ENCODE results near the gene WDR91. TPM values are rescaled to one million over a fixed set of nuclear protein-coding genes. Genes with fewer than 3 reads are reported as not detected.

Gene WDR91
- total RNA-seq, 6 donors from 2014 or later, result 19.0 to 180 (median 27.5) TPM

GRCh38 chr7:135159359-135160085 is 51.8 kb downstream of the WDR91 start:
- peaks cover 0 to 14% (median 8%) of the 10 kb centered on the region in 4 donors for H3K9me3 ChIP-seq
- WGBS, 2 donors, result 83 to 90% methylated on average over 2 of the region's 2 CpGs
- H3K36me3 ChIP-seq, result peaks cover 0 to 18% (median 4%) of the 10 kb centered on the region in 4 donors
- ATAC-seq (ENCODE audit: low FRiP score in 2 of 2), result no peak
- H3K27me3 ChIP-seq, result no peaks in the 10 kb centered on the region
- H3K4me3 ChIP-seq, result no peak overlapping the region
- H3K4me1 ChIP-seq, result peaks cover 49 to 62% (median 55%) of the 10 kb centered on the region in 4 donors
- DNase-seq, result no peak
- TF ChIP-seq EP300 (IDR thresholded peaks at IDR 0.05) (no peak), CTCF (IDR thresholded peaks at IDR 0.05) (no peak), POLR2A (IDR thresholded peaks at IDR 0.05) (no peak), POLR2AphosphoS5 (IDR thresholded peaks at IDR 0.05) (no peak)
- peak overlapping the region; percentile 69 to 81 (median 80) for H3K27ac ChIP-seq

- Histone ChIP-seq H3K4me1 (peaks cover 43 to 56% (median 49%) of the 10 kb centered on the region in 4 donors), H3K27ac (peak overlapping the region; percentile 69 to 81 (median 80))
These were observed 52.5 kb downstream of the WDR91 start for GRCh38 chr7:135158874-135159273.

GRCh38 chr7:135158141-135158655 is 53.1 kb downstream of the WDR91 start:
- no peaks in the 10 kb centered on the region for H3K27me3 ChIP-seq
- WGBS, 2 donors, result 100% methylated on average over 1 of the region's 1 CpG; no CpG with 5 or more reads in 1 of the 2 donors
- H3K9me3 ChIP-seq, result peaks cover 0 to 14% (median 8%) of the 10 kb centered on the region in 4 donors
- DNase-seq (no peak), ATAC-seq (ENCODE audit: low FRiP score in 2 of 2) (no peak)
- TF ChIP-seq CTCF (IDR thresholded peaks at IDR 0.05) (no peak), POLR2AphosphoS5 (IDR thresholded peaks at IDR 0.05) (no peak), POLR2A (IDR thresholded peaks at IDR 0.05) (no peak), EP300 (IDR thresholded peaks at IDR 0.05) (no peak)
- H3K27ac ChIP-seq, result peak overlapping the region; percentile 69 to 81 (median 80)
- no peak overlapping the region for H3K4me3 ChIP-seq
- H3K4me1 ChIP-seq, result peaks cover 40 to 50% (median 45%) of the 10 kb centered on the region in 4 donors
- H3K36me3 ChIP-seq, result peaks cover 0 to 14% (median 2%) of the 10 kb centered on the region in 4 donors

More at GRCh38 chr7:135158874-135159273, 52.5 kb downstream of the WDR91 start:
- 72 to 82% methylated on average over 6 of the region's 6 CpGs for WGBS, 2 donors
- TF ChIP-seq POLR2A (IDR thresholded peaks at IDR 0.05), result no peak
- peaks cover 0 to 14% (median 8%) of the 10 kb centered on the region in 4 donors for H3K9me3 ChIP-seq
- DNase-seq, result no peak
- H3K27me3 ChIP-seq, result no peaks in the 10 kb centered on the region
- H3K36me3 ChIP-seq, result peaks cover 0 to 14% (median 2%) of the 10 kb centered on the region in 4 donors
- ATAC-seq (ENCODE audit: low FRiP score in 2 of 2), result no peak
- H3K4me3 ChIP-seq, result no peak overlapping the region

- DNase-seq, result no peak
- H3K9me3 ChIP-seq, result peaks cover 0 to 14% (median 8%) of the 10 kb centered on the region in 4 donors
- WGBS, 2 donors, result 89 to 96% methylated on average over 1 of the region's 1 CpG
- H3K36me3 ChIP-seq, result peaks cover 0 to 16% (median 2%) of the 10 kb centered on the region in 4 donors
- no peak overlapping the region for H3K27ac ChIP-seq
- H3K4me1 ChIP-seq, result peaks cover 41 to 53% (median 45%) of the 10 kb centered on the region in 4 donors
- H3K27me3 ChIP-seq, result no peaks in the 10 kb centered on the region
- no peak overlapping the region for H3K4me3 ChIP-seq
- ATAC-seq (ENCODE audit: low FRiP score in 2 of 2), result no peak
- no peak for TF ChIP-seq CTCF (IDR thresholded peaks at IDR 0.05)
- no peak for TF ChIP-seq EP300 (IDR thresholded peaks at IDR 0.05)
- TF ChIP-seq POLR2AphosphoS5 (IDR thresholded peaks at IDR 0.05), result no peak
- TF ChIP-seq POLR2A (IDR thresholded peaks at IDR 0.05), result no peak
These were observed 55.0 kb downstream of the WDR91 start for GRCh38 chr7:135156290-135156689.

GRCh38 chr7:135154734-135155133 is 56.6 kb downstream of the WDR91 start:
- Histone ChIP-seq H3K4me1 (peaks cover 32 to 48% (median 37%) of the 10 kb centered on the region in 4 donors), H3K27ac (peak overlapping the region in 1 of 4 donors; percentile 10), H3K9me3 (peaks cover 0 to 14% (median 8%) of the 10 kb centered on the region in 4 donors), H3K27me3 (no peaks in the 10 kb centered on the region), H3K36me3 (peaks cover 0 to 16% (median 2%) of the 10 kb centered on the region in 4 donors), H3K4me3 (no peak overlapping the region)
- TF ChIP-seq EP300 (IDR thresholded peaks at IDR 0.05) (no peak), CTCF (IDR thresholded peaks at IDR 0.05) (no peak)
- no peak for ATAC-seq (ENCODE audit: low FRiP score in 2 of 2)
- WGBS, 2 donors, result 75 to 82% methylated on average over 1 of the region's 1 CpG
- DNase-seq, result no peak

Data from upper lobe of left lung (tissue), 6 donors.